ENCODE data around the gene SLC25A1. TPM values are rescaled to one million over a fixed set of nuclear protein-coding genes. Genes with fewer than 3 reads are reported as not detected.

SLC25A1 gene
- polyA plus RNA-seq, 2 donors, result 36.1 to 54.6 TPM

- Histone ChIP-seq H3K36me3 (ENCODE audit: control insufficient read depth in 2 of 2, insufficient read depth in 2 of 2, low read length in 1 of 2) (peaks cover 0 to 3% of the 10 kb centered on the region in 2 donors), H3K4me3 (ENCODE audit: low read depth in 1 of 2, low read length in 2 of 2) (no peak overlapping the region), H3K9me3 (ENCODE audit: control insufficient read depth in 2 of 2, insufficient read depth in 1 of 2, low read depth in 1 of 2, low read length in 1 of 2) (no peaks in the 10 kb centered on the region), H3K27me3 (ENCODE audit: control insufficient read depth in 1 of 2, insufficient read depth in 2 of 2, low read length in 2 of 2) (no peaks in the 10 kb centered on the region), H3K27ac (ENCODE audit: low read depth in 2 of 2, low read length in 1 of 2) (peak overlapping the region in 1 of 2 donors; percentile 66), H3K4me1 (ENCODE audit: control insufficient read depth in 2 of 2, insufficient read depth in 2 of 2, low read length in 1 of 2) (peaks cover 0 to 33% of the 10 kb centered on the region in 2 donors)
- WGBS, 2 donors, result 84 to 88% methylated on average over 19 of the region's 19 CpGs
Measured at GRCh38 chr22:19126309-19127273, 51.9 kb downstream of the SLC25A1 start.

Other genes with a start within 250 kb of the SLC25A1 start
- 10 to 100 TPM in 1 of 2 donors, 1 to 10 TPM in 1; 6.9 to 13.5 TPM for gene PRODH, start 242.4 kb downstream of the SLC25A1 start, polyA plus RNA-seq
- gene DGCR2, start 56.3 kb downstream of the SLC25A1 start, polyA plus RNA-seq, result 10 to 100 TPM; 32.2 to 32.9 TPM
- gene TSSK2, start 47.4 kb downstream of the SLC25A1 start, polyA plus RNA-seq, result under 1 TPM; 0.05 to 0.06 TPM
- gene ESS2, start 34.1 kb downstream of the SLC25A1 start, polyA plus RNA-seq, result 10 to 100 TPM; 11.9 to 13.4 TPM
- not detected for gene GSC2, start 28.4 kb downstream of the SLC25A1 start, polyA plus RNA-seq
- 1 to 10 TPM; 2.8 to 4.0 TPM for gene CLTCL1, start 113.0 kb upstream of the SLC25A1 start, polyA plus RNA-seq